Lung (tissue), 12 donors: ENCODE measurements around the gene UBE2H. TPM values are rescaled to one million over a fixed set of nuclear protein-coding genes. Genes with fewer than 3 reads are reported as not detected.

ENCODE experiments used
- ATAC-seq: fragments of 200-7000 bp; cut with Tn5 transposase; one replicate; pipeline ENCODE4 v1.9.1; 2020; ENCODE audit warnings: moderate number of reproducible peaks; ENCODE audit not compliant: insufficient read depth, low FRiP score
- DNase-seq, 3 donors: peaks; one replicate each; pipeline ENCODE4 v3.0.0-alpha.2; 2013 to 2017
- H3K27ac ChIP-seq, 2 donors: one replicate each; pipeline ENCODE4 v1.5.1; 2013; ENCODE audit warnings: mild to moderate bottlenecking in 2 of 2, moderate library complexity in 2 of 2, control low read depth in 1 of 2, inconsistent platforms in 1 of 2, low read depth in 1 of 2, low read length in 1 of 2
- H3K27me3 ChIP-seq, 3 donors: one replicate each; pipeline ENCODE4 v1.5.1; 2013; ENCODE audit warnings: low read length in 2 of 3; ENCODE audit not compliant: control insufficient read depth in 3 of 3, insufficient read depth in 3 of 3
- H3K36me3 ChIP-seq, 4 donors: one replicate each; pipeline ENCODE4 v1.5.1; 2013; ENCODE audit warnings: low read length in 4 of 4, mild to moderate bottlenecking in 1 of 4, moderate library complexity in 1 of 4; ENCODE audit not compliant: control insufficient read depth in 4 of 4, insufficient read depth in 4 of 4
- H3K4me1 ChIP-seq, 5 donors: one replicate each; pipeline ENCODE4 v1.5.1; 2013; ENCODE audit warnings: low read length in 5 of 5, mild to moderate bottlenecking in 2 of 5, moderate library complexity in 1 of 5; ENCODE audit not compliant: control insufficient read depth in 5 of 5, insufficient read depth in 5 of 5
- H3K4me3 ChIP-seq: one replicate; pipeline ENCODE4 v1.5.1; 2013; ENCODE audit warnings: mild to moderate bottlenecking, control low read depth, moderate library complexity
- H3K9ac ChIP-seq, 2 donors: one replicate each; pipeline ENCODE4 v1.5.1; 2013; ENCODE audit warnings: low read length in 2 of 2, control low read depth in 1 of 2; ENCODE audit not compliant: insufficient read depth in 1 of 2
- H3K9me3 ChIP-seq, 4 donors: one replicate each; pipeline ENCODE4 v1.5.1; 2013; ENCODE audit warnings: low read length in 3 of 4, mild to moderate bottlenecking in 1 of 4, moderate library complexity in 1 of 4; ENCODE audit not compliant: control insufficient read depth in 4 of 4, insufficient read depth in 3 of 4
- CTCF ChIP-seq: IDR thresholded peaks from 2 replicates; pipeline ENCODE4 v1.5.1; 2012; ENCODE audit warnings: mild to moderate bottlenecking; ENCODE audit errors: control extremely low read depth, extremely low read depth
- WGBS, 2 donors: extraction: QIAGEN DNeasy Blood & Tissue Kit; methylation state at CpG; one replicate each; pipeline ENCODE4 v1.1.7; 2013; 5-methylcytosine and 5-hydroxymethylcytosine counted together
- polyA plus RNA-seq, 2 donors: library from polyadenylated mRNA; stranded (reverse); fragments of 200-250 nt; gene quantifications; one replicate each; pipeline ENCODE4 v1.2.1, GENCODE V29; 2013
- total RNA-seq, 2 donors: library from RNA; depleted of rRNA in 1 of 2; stranded (reverse); fragments of >200 nt in 1 of 2; gene quantifications; one replicate each; pipeline ENCODE4 v1.2.1, GENCODE V29; 2014 to 2021
- donor health status: control.
- donor health status: control.
- donor health status: Bipolar disorder and iron deficiency.
- donor health status: healthy.
- donor health status: DM: yes; HTN: yes; CAD: no.

The UBE2H gene
- total and polyA plus RNA-seq, 4 donors: 23.0 to 102 (median 49.7) TPM

DNA sequence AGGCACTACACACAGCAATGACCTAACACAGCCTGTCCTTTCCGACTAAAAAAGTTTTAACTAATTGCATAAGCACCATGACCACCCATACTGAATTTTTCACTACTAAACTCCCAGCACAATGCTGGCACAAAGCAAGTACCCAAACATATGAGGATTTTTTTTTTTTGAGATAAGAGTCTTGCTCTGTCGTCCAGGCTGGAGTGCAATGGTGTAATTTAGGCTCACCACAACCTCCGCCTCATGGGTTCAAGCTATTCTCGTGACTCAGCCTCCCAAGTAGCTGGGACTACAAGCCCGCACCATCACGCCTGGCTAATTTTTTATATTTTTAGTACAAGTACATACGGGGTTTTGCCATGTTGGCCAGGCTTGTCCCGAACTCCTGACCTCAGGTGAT is 5.1 kb downstream of the UBE2H start:
- Histone ChIP-seq H3K9ac (no peak overlapping the region), H3K27me3 (no peaks in the 10 kb centered on the region), H3K27ac (peak overlapping the region; percentile 26 to 98), H3K4me3 (no peak overlapping the region), H3K9me3 (no peaks in the 10 kb centered on the region), H3K4me1 (peaks cover 3 to 41% (median 8%) of the 10 kb centered on the region in 5 donors), H3K36me3 (peaks cover 0 to 11% (median 3%) of the 10 kb centered on the region in 4 donors)
- DNase-seq (peak in 2 of 3 donors; percentile 35 to 57), ATAC-seq (no peak)
- 63 to 82% methylated on average over 8 of the region's 8 CpGs for WGBS, 2 donors
- no peak for TF ChIP-seq CTCF

DNA sequence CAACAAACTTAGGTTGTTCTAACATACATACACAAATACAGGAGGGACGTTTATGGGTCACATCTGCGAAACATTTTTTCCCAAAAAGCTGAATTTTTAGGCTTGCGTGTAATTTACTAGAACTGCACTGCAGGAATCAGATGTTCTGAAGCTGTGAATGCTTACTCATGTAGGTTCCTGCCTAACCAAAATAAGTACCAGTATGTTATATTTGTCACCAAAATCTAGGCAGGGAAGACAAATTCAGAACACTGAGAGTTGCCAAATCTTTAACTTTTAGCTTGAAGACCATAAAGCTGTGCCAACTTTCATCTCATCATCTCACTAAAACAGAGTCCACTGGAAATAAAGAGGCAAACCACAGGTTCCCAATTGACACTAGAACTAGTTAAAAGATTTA is 5.7 kb downstream of the UBE2H start:
- H3K9ac ChIP-seq: no peak overlapping the region
- H3K4me1 ChIP-seq: peaks cover 3 to 41% (median 8%) of the 10 kb centered on the region in 5 donors
- DNase-seq (peak in 1 of 3 donors; percentile 13), ATAC-seq (no peak)
- WGBS, 2 donors: 74 to 82% methylated on average over 3 of the region's 3 CpGs
- no peak overlapping the region for H3K4me3 ChIP-seq
- H3K9me3 ChIP-seq: no peaks in the 10 kb centered on the region
- H3K27me3 ChIP-seq: no peaks in the 10 kb centered on the region
- H3K36me3 ChIP-seq: peaks cover 0 to 7% (median 3%) of the 10 kb centered on the region in 4 donors
- H3K27ac ChIP-seq: no peak overlapping the region
- TF ChIP-seq CTCF: no peak

- H3K27me3 ChIP-seq: no peaks in the 10 kb centered on the region
- no peak overlapping the region for H3K4me3 ChIP-seq
- TF ChIP-seq CTCF: no peak
- peaks cover 0 to 6% (median 3%) of the 10 kb centered on the region in 4 donors for H3K36me3 ChIP-seq
- H3K9ac ChIP-seq: no peak overlapping the region
- H3K9me3 ChIP-seq: no peaks in the 10 kb centered on the region
- ATAC-seq: no peak
- 94 to 96% methylated on average over 5 of the region's 5 CpGs for WGBS, 2 donors
- H3K4me1 ChIP-seq: peaks cover 3 to 39% (median 8%) of the 10 kb centered on the region in 5 donors
- no peak for DNase-seq
- no peak overlapping the region for H3K27ac ChIP-seq
Measured at GRCh38 chr7:129946282-129946681, 6.5 kb downstream of the UBE2H start.

DNA sequence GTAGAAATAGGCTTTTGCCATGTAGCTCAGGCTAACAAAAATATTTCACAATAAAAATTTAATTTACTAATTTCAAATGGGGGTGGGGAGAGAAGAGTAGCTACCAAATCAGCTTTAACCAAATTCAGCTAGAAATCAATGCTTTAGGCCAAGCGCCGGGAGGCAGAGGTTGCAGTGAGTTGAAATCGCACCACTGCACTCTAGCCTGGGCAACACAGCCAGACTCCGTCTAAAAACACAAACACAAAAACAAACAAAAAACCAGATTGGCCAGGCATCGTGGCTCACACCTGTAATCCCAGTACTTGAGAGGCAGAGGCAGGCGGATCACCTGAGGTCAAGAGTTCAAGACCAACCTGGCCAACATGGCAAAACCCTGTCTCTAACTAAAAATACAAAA is 9.4 kb downstream of the UBE2H start:
- Histone ChIP-seq H3K36me3 (peaks cover 0 to 6% (median 3%) of the 10 kb centered on the region in 4 donors), H3K4me1 (peaks cover 3 to 12% (median 6%) of the 10 kb centered on the region in 5 donors), H3K4me3 (no peak overlapping the region), H3K9ac (no peak overlapping the region), H3K27ac (no peak overlapping the region), H3K9me3 (no peaks in the 10 kb centered on the region), H3K27me3 (no peaks in the 10 kb centered on the region)
- no peak for ATAC-seq
- DNase-seq: no peak
- WGBS, 2 donors: 92 to 96% methylated on average over 6 of the region's 6 CpGs
- no peak for TF ChIP-seq CTCF
